ENCODE data around the gene JAZF1. TPM values are rescaled to one million over a fixed set of nuclear protein-coding genes. Genes with fewer than 3 reads are reported as not detected.

JAZF1 gene
- total RNA-seq, 1 experiment from 2014 or later = 0.95 TPM

DNA sequence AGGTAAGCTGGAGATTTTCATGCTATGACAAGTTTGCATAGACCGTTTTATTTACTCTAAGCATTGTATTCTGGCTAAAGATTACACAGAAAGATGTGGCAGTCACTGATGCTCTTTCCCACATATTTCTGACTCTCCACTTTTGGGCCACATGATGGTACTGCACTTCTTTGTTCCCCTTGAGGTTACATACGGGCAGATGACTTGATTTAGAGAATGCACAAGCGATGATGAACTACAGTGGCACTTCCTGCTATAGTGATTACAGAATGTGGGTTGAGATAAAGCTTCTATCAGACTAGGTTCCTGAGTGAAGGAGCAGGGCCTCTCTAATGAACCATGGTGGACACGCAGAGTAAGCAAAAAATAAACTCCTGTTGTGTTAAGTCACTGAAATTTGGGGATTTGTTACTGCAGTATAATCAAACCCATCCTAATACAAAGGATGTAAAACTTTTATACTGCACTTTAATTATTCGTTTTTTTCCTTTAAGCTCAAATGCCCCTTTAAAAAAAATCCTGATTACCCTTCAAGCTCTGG, 262.8 kb downstream of the JAZF1 start:
- intact Hi-C loops (cut with micrococcal nuclease; ENCODE audit: unreplicated experiment) = loop anchor here (10.0 kb wide), 1 partner anchor 83 kb away; no protein-coding TSS in a partner anchor
- CTCF ChIA-PET = no interaction called here
- Mint-ChIP-seq H3K9me3 (ENCODE audit: unreplicated experiment) (no peaks in the 10 kb centered on the region), H3K27ac (ENCODE audit: unreplicated experiment) (no peak overlapping the region), H3K27me3 (ENCODE audit: insufficient read depth, unreplicated experiment) (no peaks in the 10 kb centered on the region), H3K4me1 (ENCODE audit: low read depth, unreplicated experiment) (no peaks in the 10 kb centered on the region), H3K4me3 (ENCODE audit: unreplicated experiment) (no peak overlapping the region), H3K36me3 (ENCODE audit: insufficient read depth, unreplicated experiment) (no peaks in the 10 kb centered on the region)
- no TSS peak for BruUV-seq (replicated peaks)
- POLR2A ChIA-PET = no interaction called here
- Histone ChIP-seq H3K4me1 (no peaks in the 10 kb centered on the region), H3K9me3 (no peaks in the 10 kb centered on the region), H3K27me3 (replicated peaks; ENCODE audit: control insufficient read depth, insufficient read depth, low read length) (no peaks in the 10 kb centered on the region), H3K36me3 (ENCODE audit: control insufficient read depth, insufficient read depth, low read length) (no peaks in the 10 kb centered on the region), H3K4me3 (ENCODE audit: low read depth, low read length) (no peak overlapping the region)
- TF ChIP-seq CTCF (IDR thresholded peaks at IDR 0.05; ENCODE audit: insufficient read depth in 1 of 2, low read depth in 1 of 2, low read length in 1 of 2, severe bottlenecking in 1 of 2, unreplicated experiment in 1 of 2) = no peak
- no peak for DNase-seq

GRCh38 chr7:27917119-27917518, 263.5 kb downstream of the JAZF1 start:
- no peak for DNase-seq
- H3K4me3 ChIP-seq (ENCODE audit: low read depth, low read length) = no peak overlapping the region
- Mint-ChIP-seq H3K36me3 (ENCODE audit: insufficient read depth, unreplicated experiment) (no peaks in the 10 kb centered on the region), H3K4me1 (ENCODE audit: low read depth, unreplicated experiment) (no peaks in the 10 kb centered on the region), H3K27me3 (ENCODE audit: insufficient read depth, unreplicated experiment) (no peaks in the 10 kb centered on the region), H3K4me3 (ENCODE audit: unreplicated experiment) (no peak overlapping the region), H3K9me3 (ENCODE audit: unreplicated experiment) (no peaks in the 10 kb centered on the region), H3K27ac (ENCODE audit: unreplicated experiment) (no peak overlapping the region)
- ChIA-PET POLR2A (no interaction called here), CTCF (no interaction called here)
- no peaks in the 10 kb centered on the region for H3K4me1 ChIP-seq
- intact Hi-C loops (cut with micrococcal nuclease; ENCODE audit: unreplicated experiment) = loop anchor here (10.0 kb wide), 1 partner anchor 82 kb away; no protein-coding TSS in a partner anchor
- TF ChIP-seq CTCF (IDR thresholded peaks at IDR 0.05; ENCODE audit: insufficient read depth in 1 of 2, low read depth in 1 of 2, low read length in 1 of 2, severe bottlenecking in 1 of 2, unreplicated experiment in 1 of 2) = no peak
- BruUV-seq (replicated peaks) = no TSS peak
- no peaks in the 10 kb centered on the region for H3K27me3 ChIP-seq (replicated peaks; ENCODE audit: control insufficient read depth, insufficient read depth, low read length)
- no peaks in the 10 kb centered on the region for H3K36me3 ChIP-seq (ENCODE audit: control insufficient read depth, insufficient read depth, low read length)
- no peaks in the 10 kb centered on the region for H3K9me3 ChIP-seq

- TF ChIP-seq CTCF (IDR thresholded peaks at IDR 0.05; ENCODE audit: insufficient read depth in 1 of 2, low read depth in 1 of 2, low read length in 1 of 2, severe bottlenecking in 1 of 2, unreplicated experiment in 1 of 2) = no peak
- Histone ChIP-seq H3K36me3 (ENCODE audit: control insufficient read depth, insufficient read depth, low read length) (no peaks in the 10 kb centered on the region), H3K4me1 (no peaks in the 10 kb centered on the region), H3K4me3 (ENCODE audit: low read depth, low read length) (no peak overlapping the region), H3K27me3 (replicated peaks; ENCODE audit: control insufficient read depth, insufficient read depth, low read length) (no peaks in the 10 kb centered on the region), H3K9me3 (no peaks in the 10 kb centered on the region)
- no peaks in the 10 kb centered on the region for H3K4me1 Mint-ChIP-seq (ENCODE audit: low read depth, unreplicated experiment)
- POLR2A ChIA-PET = no interaction called here
- intact Hi-C loops (cut with micrococcal nuclease; ENCODE audit: unreplicated experiment) = loop anchor here (10.0 kb wide), 1 partner anchor 82 kb away; no protein-coding TSS in a partner anchor
- no peaks in the 10 kb centered on the region for H3K36me3 Mint-ChIP-seq (ENCODE audit: insufficient read depth, unreplicated experiment)
- BruUV-seq (replicated peaks) = no TSS peak
- no peak for DNase-seq
- no peak overlapping the region for H3K27ac Mint-ChIP-seq (ENCODE audit: unreplicated experiment)
- H3K9me3 Mint-ChIP-seq (ENCODE audit: unreplicated experiment) = no peaks in the 10 kb centered on the region
- peaks cover 2% of the 10 kb centered on the region for H3K27me3 Mint-ChIP-seq (ENCODE audit: insufficient read depth, unreplicated experiment)
- no peak overlapping the region for H3K4me3 Mint-ChIP-seq (ENCODE audit: unreplicated experiment)
- CTCF ChIA-PET = no interaction called here
These were observed 264.2 kb downstream of the JAZF1 start for GRCh38 chr7:27916372-27916771.
